OCI-LY7 (cell line): ENCODE results near the gene GAPDH.

Source experiments
- EZH2phosphoT487 ChIP-seq: fragments of 200-600 bp; sonication (generic); IDR thresholded peaks from 2 replicates; pipeline ENCODE4 v1.6.1; 2018; ENCODE audit warnings: low read depth, borderline replicate concordance, mild to moderate bottlenecking, mixed run types, antibody characterized with exemption, low read length, moderate library complexity, mixed read lengths
- TF ChIP-seq, protein P1 (sequence below): fragments of 200-600 bp; sonication (generic); conservative IDR thresholded peaks from 2 replicates; pipeline ENCODE4 v1.5.1; 2014; ENCODE audit warnings: mild to moderate bottlenecking, antibody characterized with exemption, low read length, moderate library complexity, mixed read lengths

DNA sequence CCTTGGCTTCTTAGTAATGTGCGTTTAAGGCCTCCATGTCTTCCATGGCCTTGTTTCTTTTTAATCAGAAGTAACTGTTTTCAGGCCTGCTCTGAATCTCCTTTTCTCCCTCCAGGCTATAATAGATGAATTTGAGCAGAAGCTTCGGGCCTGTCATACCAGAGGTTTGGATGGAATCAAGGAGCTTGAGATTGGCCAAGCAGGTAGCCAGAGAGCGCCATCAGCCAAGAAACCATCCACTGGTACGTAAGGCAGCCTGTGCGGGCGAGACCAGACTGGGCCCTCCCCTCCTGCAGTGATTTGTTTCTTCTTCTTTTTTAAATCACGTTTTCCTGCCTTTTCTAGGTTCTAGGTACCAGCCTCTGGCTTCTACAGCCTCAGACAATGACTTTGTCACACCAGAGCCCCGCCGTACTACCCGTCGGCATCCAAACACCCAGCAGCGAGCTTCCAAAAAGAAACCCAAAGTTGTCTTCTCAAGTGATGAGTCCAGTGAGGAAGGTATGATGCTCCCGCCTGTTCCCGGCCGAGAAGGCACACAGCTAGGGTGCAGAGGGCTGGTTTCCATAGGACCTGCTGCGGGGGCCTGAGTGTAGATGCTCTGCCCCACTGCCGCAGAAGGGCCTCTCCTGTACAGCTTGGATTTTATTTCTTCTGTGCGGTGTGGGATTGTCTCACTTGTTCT, 3.6 kb upstream of the GAPDH start:
- TF ChIP-seq, protein P1, sequence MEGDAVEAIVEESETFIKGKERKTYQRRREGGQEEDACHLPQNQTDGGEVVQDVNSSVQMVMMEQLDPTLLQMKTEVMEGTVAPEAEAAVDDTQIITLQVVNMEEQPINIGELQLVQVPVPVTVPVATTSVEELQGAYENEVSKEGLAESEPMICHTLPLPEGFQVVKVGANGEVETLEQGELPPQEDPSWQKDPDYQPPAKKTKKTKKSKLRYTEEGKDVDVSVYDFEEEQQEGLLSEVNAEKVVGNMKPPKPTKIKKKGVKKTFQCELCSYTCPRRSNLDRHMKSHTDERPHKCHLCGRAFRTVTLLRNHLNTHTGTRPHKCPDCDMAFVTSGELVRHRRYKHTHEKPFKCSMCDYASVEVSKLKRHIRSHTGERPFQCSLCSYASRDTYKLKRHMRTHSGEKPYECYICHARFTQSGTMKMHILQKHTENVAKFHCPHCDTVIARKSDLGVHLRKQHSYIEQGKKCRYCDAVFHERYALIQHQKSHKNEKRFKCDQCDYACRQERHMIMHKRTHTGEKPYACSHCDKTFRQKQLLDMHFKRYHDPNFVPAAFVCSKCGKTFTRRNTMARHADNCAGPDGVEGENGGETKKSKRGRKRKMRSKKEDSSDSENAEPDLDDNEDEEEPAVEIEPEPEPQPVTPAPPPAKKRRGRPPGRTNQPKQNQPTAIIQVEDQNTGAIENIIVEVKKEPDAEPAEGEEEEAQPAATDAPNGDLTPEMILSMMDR = no peak
- TF ChIP-seq EZH2phosphoT487 = no peak
